T-helper 2 cell treated with Interferon-gamma antibody and Interleukin-4, amounts not matched to agents 100 ng/mL and 5 ng/mL, for 36 hours (primary cell): ENCODE results near the gene DEXI. TPM values are rescaled to one million over a fixed set of nuclear protein-coding genes. Genes with fewer than 3 reads are reported as not detected.

Experiments
- intact Hi-C: fragments of 100-400 bp; cut with micrococcal nuclease; formaldehyde crosslinking; loops from one replicate; pipeline ENCODE4 v1.15.1; 2023
- total RNA-seq: library from RNA; stranded (reverse); gene quantifications from 2 replicates; pipeline ENCODE4 v1.2.3, GENCODE V29; 2022

Gene DEXI
- total RNA-seq, 1 donor from 2014 or later, result 25.8 TPM

GRCh38 chr16:10944249-10945064 is 2.2 kb upstream of the DEXI start, which contains the start of gene CLEC16A:
TSS of gene CLEC16A (plus strand) at chr16:10944564. CDS start at chr16:10944718, 154 bp downstream.
- intact Hi-C loops, result loop anchor here (1.0 to 10.0 kb wide), 5 partner anchors 200 to 972 kb away; partner anchors contain the start of genes RMI2, RSL1D1 and ZC3H7A

- intact Hi-C loops, result loop anchor here (2.0 to 10.0 kb wide), 5 partner anchors 66 to 1852 kb away; partner anchors contain the start of genes CIITA, HAPSTR1, RSL1D1 and SNX29
These were observed 741 bp upstream of the DEXI start for GRCh38 chr16:10943064-10943353.

GRCh38 chr16:10941935-10942351 is 325 bp downstream of the DEXI start:
- intact Hi-C loops, result loop anchor here (2.0 to 10.0 kb wide), 5 partner anchors 65 to 1851 kb away; partner anchors contain the start of genes CIITA, HAPSTR1, RSL1D1 and SNX29

- intact Hi-C loops, result loop anchor here (10.0 kb wide), 2 partner anchors 853 to 913 kb away; partner anchors contain the start of genes RSL1D1 and ZC3H7A
These were observed 938 bp downstream of the DEXI start for GRCh38 chr16:10941127-10941933.

GRCh38 chr16:10940501-10941079 is 1.7 kb downstream of the DEXI start:
- intact Hi-C loops, result loop anchor here (10.0 kb wide), 2 partner anchors 854 to 914 kb away; partner anchors contain the start of genes RSL1D1 and ZC3H7A

- intact Hi-C loops, result loop anchor here (10.0 kb wide), 2 partner anchors 855 to 915 kb away; partner anchors contain the start of genes RSL1D1 and ZC3H7A
These were observed 2.5 kb downstream of the DEXI start for GRCh38 chr16:10939649-10940234.

GRCh38 chr16:10938796-10939648 is 3.2 kb downstream of the DEXI start:
- intact Hi-C loops, result no loop called here

GRCh38 chr16:10938321-10938720 is 3.9 kb downstream of the DEXI start:
- intact Hi-C loops, result no loop called here

- intact Hi-C loops, result no loop called here
These were observed 5.0 kb downstream of the DEXI start for GRCh38 chr16:10937068-10937859.

- intact Hi-C loops, result no loop called here
These were observed 5.8 kb downstream of the DEXI start for GRCh38 chr16:10936272-10936984.

GRCh38 chr16:10935226-10935915 is 6.9 kb downstream of the DEXI start:
- intact Hi-C loops, result no loop called here

- intact Hi-C loops, result no loop called here
These were observed 7.8 kb downstream of the DEXI start for GRCh38 chr16:10934325-10935107.

GRCh38 chr16:10933865-10934264 is 8.4 kb downstream of the DEXI start:
- intact Hi-C loops, result no loop called here

- intact Hi-C loops, result no loop called here
These were observed 9.1 kb downstream of the DEXI start for GRCh38 chr16:10932959-10933710.

- intact Hi-C loops, result no loop called here
These were observed 10.2 kb downstream of the DEXI start for GRCh38 chr16:10931977-10932632.

GRCh38 chr16:10931134-10931533 is 11.1 kb downstream of the DEXI start:
- intact Hi-C loops, result no loop called here
